Activated naive CD4-positive, alpha-beta T cell treated with anti-CD3 and anti-CD28 coated beads, Interleukin-2, amount 10 ng/mL, durations not matched to agents 7 days and 5 days (primary cell): Measurements from ENCODE around the gene VEZF1.

Experiments
- CTCF ChIA-PET: fragments of 350-600 bp; sonication (Branson Sonifier 250); formaldehyde crosslinking; loops from one replicate; lab custom pipeline; 2021; ENCODE audit warnings: antibody characterized with exemption; lab: Charles Lee
- DNase-seq: peaks from one replicate; pipeline ENCODE4 v3.0.0-alpha.2; 2020
- H3K27ac Mint-ChIP-seq: one replicate; pipeline ENCODE4 v1.8.0; 2021; ENCODE audit warnings: mild to moderate bottlenecking, moderate library complexity, mixed read lengths
- H3K27me3 Mint-ChIP-seq: one replicate; pipeline ENCODE4 v1.8.0; 2021; ENCODE audit warnings: mild to moderate bottlenecking, mixed read lengths
- H3K36me3 Mint-ChIP-seq: one replicate; pipeline ENCODE4 v1.8.0; 2021; ENCODE audit warnings: mixed read lengths
- H3K4me1 Mint-ChIP-seq: one replicate; pipeline ENCODE4 v1.8.0; 2021; ENCODE audit warnings: mixed read lengths
- H3K4me3 Mint-ChIP-seq: one replicate; pipeline ENCODE4 v1.8.0; 2021; ENCODE audit warnings: mild to moderate bottlenecking, moderate library complexity, mixed read lengths
- H3K9me3 Mint-ChIP-seq: one replicate; pipeline ENCODE4 v1.8.0; 2021; ENCODE audit warnings: mixed read lengths

The VEZF1 gene

GRCh38 chr17:57930239-57930638, 57.8 kb downstream of the VEZF1 start:
- CTCF ChIA-PET, result interaction anchor here (0.8 to 1.3 kb wide), 2 partner anchors 20 to 38 kb away, joined by 3 read pairs; no protein-coding TSS in a partner anchor
- H3K9me3 Mint-ChIP-seq, result no peaks in the 10 kb centered on the region
- peaks cover 69% of the 10 kb centered on the region for H3K27me3 Mint-ChIP-seq
- no peak overlapping the region for H3K4me3 Mint-ChIP-seq
- H3K27ac Mint-ChIP-seq, result no peak overlapping the region
- no peak for DNase-seq
- H3K36me3 Mint-ChIP-seq, result no peaks in the 10 kb centered on the region
- no peaks in the 10 kb centered on the region for H3K4me1 Mint-ChIP-seq

- Mint-ChIP-seq H3K9me3 (no peaks in the 10 kb centered on the region), H3K27ac (no peak overlapping the region), H3K27me3 (peaks cover 69% of the 10 kb centered on the region), H3K4me3 (no peak overlapping the region), H3K36me3 (no peaks in the 10 kb centered on the region), H3K4me1 (peaks cover 3% of the 10 kb centered on the region)
- CTCF ChIA-PET, result no interaction called here
- DNase-seq, result no peak
These were observed 58.7 kb downstream of the VEZF1 start for GRCh38 chr17:57929386-57929785.

- CTCF ChIA-PET, result no interaction called here
- Mint-ChIP-seq H3K4me1 (peaks cover 5% of the 10 kb centered on the region), H3K27me3 (peaks cover 74% of the 10 kb centered on the region)
These were observed 59.1 kb downstream of the VEZF1 start for GRCh38 chr17:57928928-57929327.

GRCh38 chr17:57927048-57927723, 60.9 kb downstream of the VEZF1 start:
- Mint-ChIP-seq H3K27me3 (peaks cover 61% of the 10 kb centered on the region), H3K9me3 (no peaks in the 10 kb centered on the region), H3K36me3 (no peaks in the 10 kb centered on the region), H3K4me1 (peaks cover 13% of the 10 kb centered on the region), H3K27ac (no peak overlapping the region), H3K4me3 (no peak overlapping the region)
- CTCF ChIA-PET, result interaction anchor here (1.1 kb wide), 1 partner anchor 9 kb away, joined by 4 read pairs; no protein-coding TSS in a partner anchor
- DNase-seq, result no peak

More at GRCh38 chr17:57928928-57929327, 59.1 kb downstream of the VEZF1 start:
- Mint-ChIP-seq H3K36me3 (no peaks in the 10 kb centered on the region), H3K9me3 (no peaks in the 10 kb centered on the region), H3K27ac (no peak overlapping the region), H3K4me3 (no peak overlapping the region)
- no peak for DNase-seq

GRCh38 chr17:57926723-57927047, 61.4 kb downstream of the VEZF1 start:
- no peaks in the 10 kb centered on the region for H3K36me3 Mint-ChIP-seq
- H3K4me3 Mint-ChIP-seq, result no peak overlapping the region
- CTCF ChIA-PET, result no interaction called here
- no peaks in the 10 kb centered on the region for H3K9me3 Mint-ChIP-seq
- H3K27ac Mint-ChIP-seq, result no peak overlapping the region
- H3K4me1 Mint-ChIP-seq, result peaks cover 13% of the 10 kb centered on the region
- peaks cover 61% of the 10 kb centered on the region for H3K27me3 Mint-ChIP-seq
- no peak for DNase-seq

- no peak for DNase-seq
- Mint-ChIP-seq H3K9me3 (no peaks in the 10 kb centered on the region), H3K36me3 (no peaks in the 10 kb centered on the region), H3K27me3 (peaks cover 57% of the 10 kb centered on the region), H3K27ac (no peak overlapping the region), H3K4me1 (peaks cover 13% of the 10 kb centered on the region), H3K4me3 (no peak overlapping the region)
- CTCF ChIA-PET, result interaction anchor here (0.9 kb wide), 1 partner anchor 74 kb away, joined by 3 read pairs; no protein-coding TSS in a partner anchor
These were observed 62.6 kb downstream of the VEZF1 start for GRCh38 chr17:57925361-57925990.

GRCh38 chr17:57924677-57925076, 63.4 kb downstream of the VEZF1 start:
- peaks cover 49% of the 10 kb centered on the region for H3K27me3 Mint-ChIP-seq
- no peaks in the 10 kb centered on the region for H3K9me3 Mint-ChIP-seq
- H3K27ac Mint-ChIP-seq, result no peak overlapping the region
- no peaks in the 10 kb centered on the region for H3K36me3 Mint-ChIP-seq
- H3K4me1 Mint-ChIP-seq, result peaks cover 13% of the 10 kb centered on the region
- DNase-seq, result no peak
- CTCF ChIA-PET, result no interaction called here
- no peak overlapping the region for H3K4me3 Mint-ChIP-seq
